ENCODE data around the gene NOP16.

NOP16 gene

GRCh38 chr5:176356179-176356566, 32.2 kb downstream of the NOP16 start:
- Histone ChIP-seq H3K4me1 (ENCODE audit: control insufficient read depth, insufficient read depth, low read length, unreplicated experiment) (peaks cover 5% of the 10 kb centered on the region), H3K79me2 (ENCODE audit: control insufficient read depth, insufficient read depth, low read length, unreplicated experiment) (peaks cover 70% of the 10 kb centered on the region), H3K36me3 (ENCODE audit: insufficient read depth, low read length) (peaks cover 21% of the 10 kb centered on the region)

GRCh38 chr5:176355400-176356178, 32.8 kb downstream of the NOP16 start:
- H3K4me1 ChIP-seq (ENCODE audit: control insufficient read depth, insufficient read depth, low read length, unreplicated experiment), result peaks cover 5% of the 10 kb centered on the region
- H3K36me3 ChIP-seq (ENCODE audit: insufficient read depth, low read length), result peaks cover 24% of the 10 kb centered on the region
- no peaks in the 10 kb centered on the region for H3K27me3 ChIP-seq (ENCODE audit: insufficient read depth, low read length)
- peaks cover 64% of the 10 kb centered on the region for H3K79me2 ChIP-seq (ENCODE audit: control insufficient read depth, insufficient read depth, low read length, unreplicated experiment)
- no peak overlapping the region for H3K4me3 ChIP-seq (ENCODE audit: low read depth, low read length)
- H3K27ac ChIP-seq (ENCODE audit: low read depth, low read length), result no peak overlapping the region
- no peak overlapping the region for H2AFZ ChIP-seq (ENCODE audit: low read length, unreplicated experiment)

More at GRCh38 chr5:176356179-176356566, 32.2 kb downstream of the NOP16 start:
- Histone ChIP-seq H2AFZ (ENCODE audit: low read length, unreplicated experiment) (no peak overlapping the region), H3K27ac (ENCODE audit: low read depth, low read length) (no peak overlapping the region), H3K4me3 (ENCODE audit: low read depth, low read length) (no peak overlapping the region), H3K27me3 (ENCODE audit: insufficient read depth, low read length) (no peaks in the 10 kb centered on the region)

- H3K4me3 ChIP-seq (ENCODE audit: low read depth, low read length), result no peak overlapping the region
- peaks cover 57% of the 10 kb centered on the region for H3K79me2 ChIP-seq (ENCODE audit: control insufficient read depth, insufficient read depth, low read length, unreplicated experiment)
- H3K36me3 ChIP-seq (ENCODE audit: insufficient read depth, low read length), result peaks cover 36% of the 10 kb centered on the region
These were observed 34.9 kb downstream of the NOP16 start for GRCh38 chr5:176353533-176353932.

GRCh38 chr5:176352116-176352878, 36.1 kb downstream of the NOP16 start:
- no peaks in the 10 kb centered on the region for H3K4me1 ChIP-seq (ENCODE audit: control insufficient read depth, insufficient read depth, low read length, unreplicated experiment)
- H3K4me3 ChIP-seq (ENCODE audit: low read depth, low read length), result no peak overlapping the region
- no peak overlapping the region for H2AFZ ChIP-seq (ENCODE audit: low read length, unreplicated experiment)
- H3K36me3 ChIP-seq (ENCODE audit: insufficient read depth, low read length), result peaks cover 42% of the 10 kb centered on the region
- H3K27me3 ChIP-seq (ENCODE audit: insufficient read depth, low read length), result no peaks in the 10 kb centered on the region
- H3K27ac ChIP-seq (ENCODE audit: low read depth, low read length), result no peak overlapping the region
- peaks cover 48% of the 10 kb centered on the region for H3K79me2 ChIP-seq (ENCODE audit: control insufficient read depth, insufficient read depth, low read length, unreplicated experiment)

More at GRCh38 chr5:176353533-176353932, 34.9 kb downstream of the NOP16 start:
- Histone ChIP-seq H3K4me1 (ENCODE audit: control insufficient read depth, insufficient read depth, low read length, unreplicated experiment) (no peaks in the 10 kb centered on the region), H3K27ac (ENCODE audit: low read depth, low read length) (no peak overlapping the region), H2AFZ (ENCODE audit: low read length, unreplicated experiment) (no peak overlapping the region), H3K27me3 (ENCODE audit: insufficient read depth, low read length) (no peaks in the 10 kb centered on the region)

GRCh38 chr5:176350416-176350815, 38.0 kb downstream of the NOP16 start:
- Histone ChIP-seq H3K27me3 (ENCODE audit: insufficient read depth, low read length) (no peaks in the 10 kb centered on the region), H3K4me3 (ENCODE audit: low read depth, low read length) (no peak overlapping the region), H3K27ac (ENCODE audit: low read depth, low read length) (no peak overlapping the region), H3K36me3 (ENCODE audit: insufficient read depth, low read length) (peaks cover 45% of the 10 kb centered on the region), H2AFZ (ENCODE audit: low read length, unreplicated experiment) (no peak overlapping the region), H3K4me1 (ENCODE audit: control insufficient read depth, insufficient read depth, low read length, unreplicated experiment) (no peaks in the 10 kb centered on the region), H3K79me2 (ENCODE audit: control insufficient read depth, insufficient read depth, low read length, unreplicated experiment) (peaks cover 34% of the 10 kb centered on the region)

- Histone ChIP-seq H2AFZ (ENCODE audit: low read length, unreplicated experiment) (no peak overlapping the region), H3K4me3 (ENCODE audit: low read depth, low read length) (no peak overlapping the region), H3K4me1 (ENCODE audit: control insufficient read depth, insufficient read depth, low read length, unreplicated experiment) (peaks cover 2% of the 10 kb centered on the region), H3K27me3 (ENCODE audit: insufficient read depth, low read length) (no peaks in the 10 kb centered on the region), H3K79me2 (ENCODE audit: control insufficient read depth, insufficient read depth, low read length, unreplicated experiment) (no peaks in the 10 kb centered on the region), H3K36me3 (ENCODE audit: insufficient read depth, low read length) (peaks cover 14% of the 10 kb centered on the region), H3K27ac (ENCODE audit: low read depth, low read length) (no peak overlapping the region)
These were observed 45.5 kb downstream of the NOP16 start for GRCh38 chr5:176342766-176343458.

- H3K36me3 ChIP-seq (ENCODE audit: insufficient read depth, low read length), result peaks cover 13% of the 10 kb centered on the region
- H3K4me1 ChIP-seq (ENCODE audit: control insufficient read depth, insufficient read depth, low read length, unreplicated experiment), result peaks cover 7% of the 10 kb centered on the region
- no peak overlapping the region for H2AFZ ChIP-seq (ENCODE audit: low read length, unreplicated experiment)
- H3K27ac ChIP-seq (ENCODE audit: low read depth, low read length), result no peak overlapping the region
- no peaks in the 10 kb centered on the region for H3K27me3 ChIP-seq (ENCODE audit: insufficient read depth, low read length)
- no peaks in the 10 kb centered on the region for H3K79me2 ChIP-seq (ENCODE audit: control insufficient read depth, insufficient read depth, low read length, unreplicated experiment)
- no peak overlapping the region for H3K4me3 ChIP-seq (ENCODE audit: low read depth, low read length)
These were observed 46.3 kb downstream of the NOP16 start for GRCh38 chr5:176342158-176342483.

- peaks cover 7% of the 10 kb centered on the region for H3K4me1 ChIP-seq (ENCODE audit: control insufficient read depth, insufficient read depth, low read length, unreplicated experiment)
- H3K36me3 ChIP-seq (ENCODE audit: insufficient read depth, low read length), result peaks cover 13% of the 10 kb centered on the region
- no peaks in the 10 kb centered on the region for H3K27me3 ChIP-seq (ENCODE audit: insufficient read depth, low read length)
These were observed 46.9 kb downstream of the NOP16 start for GRCh38 chr5:176341325-176342157.

GRCh38 chr5:176339304-176339703, 49.1 kb downstream of the NOP16 start:
- Histone ChIP-seq H3K36me3 (ENCODE audit: insufficient read depth, low read length) (peaks cover 4% of the 10 kb centered on the region; the same call in 1 of the 2 replicates), H3K27ac (ENCODE audit: low read depth, low read length) (no peak overlapping the region), H3K4me1 (ENCODE audit: control insufficient read depth, insufficient read depth, low read length, unreplicated experiment) (peaks cover 7% of the 10 kb centered on the region), H3K27me3 (ENCODE audit: insufficient read depth, low read length) (no peaks in the 10 kb centered on the region), H2AFZ (ENCODE audit: low read length, unreplicated experiment) (no peak overlapping the region), H3K79me2 (ENCODE audit: control insufficient read depth, insufficient read depth, low read length, unreplicated experiment) (no peaks in the 10 kb centered on the region), H3K4me3 (ENCODE audit: low read depth, low read length) (no peak overlapping the region)

More at GRCh38 chr5:176341325-176342157, 46.9 kb downstream of the NOP16 start:
- H2AFZ ChIP-seq (ENCODE audit: low read length, unreplicated experiment), result no peak overlapping the region
- no peak overlapping the region for H3K27ac ChIP-seq (ENCODE audit: low read depth, low read length)
- H3K79me2 ChIP-seq (ENCODE audit: control insufficient read depth, insufficient read depth, low read length, unreplicated experiment), result no peaks in the 10 kb centered on the region
- no peak overlapping the region for H3K4me3 ChIP-seq (ENCODE audit: low read depth, low read length)

GRCh38 chr5:176337913-176338312, 50.5 kb downstream of the NOP16 start:
- Histone ChIP-seq H3K4me1 (ENCODE audit: control insufficient read depth, insufficient read depth, low read length, unreplicated experiment) (peaks cover 7% of the 10 kb centered on the region), H3K36me3 (ENCODE audit: insufficient read depth, low read length) (peaks cover 6% of the 10 kb centered on the region), H3K4me3 (ENCODE audit: low read depth, low read length) (no peak overlapping the region), H3K79me2 (ENCODE audit: control insufficient read depth, insufficient read depth, low read length, unreplicated experiment) (no peaks in the 10 kb centered on the region), H3K27me3 (ENCODE audit: insufficient read depth, low read length) (no peaks in the 10 kb centered on the region), H2AFZ (ENCODE audit: low read length, unreplicated experiment) (no peak overlapping the region), H3K27ac (ENCODE audit: low read depth, low read length) (no peak overlapping the region)

Data from ACC112 (cell line).